ENCODE measurements around the gene FCF1. TPM values are rescaled to one million over a fixed set of nuclear protein-coding genes. Genes with fewer than 3 reads are reported as not detected.

FCF1 gene
- total and polyA plus RNA-seq, 2 experiments from 2014 or later = 30.3 to 58.7 TPM

DNA sequence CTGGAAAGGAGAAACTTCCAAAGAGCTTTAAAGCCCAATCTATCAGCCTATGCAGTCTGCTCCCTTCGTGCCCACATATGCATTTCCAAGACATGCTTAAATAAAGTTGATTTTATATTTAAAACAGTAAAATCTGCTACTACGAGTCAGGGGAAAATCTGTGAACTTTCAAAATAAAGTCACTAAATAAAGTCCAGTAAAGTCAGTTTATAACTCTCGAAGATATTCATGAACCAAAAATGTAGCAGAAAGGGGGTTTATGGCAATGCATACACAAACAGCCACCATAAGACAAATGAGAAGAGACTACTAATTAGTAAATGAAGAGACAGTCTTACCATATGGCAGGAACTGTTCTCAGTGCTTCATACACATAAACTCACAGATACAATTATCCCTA is 19.8 kb upstream of the FCF1 start:
- ATAC-seq (no peak), DNase-seq (ENCODE audit: low spot score) (no peak)
- no peaks in the 10 kb centered on the region for H3F3A ChIP-seq (replicated peaks; ENCODE audit: low read depth)
- H3K4me3 ChIP-seq = no peak overlapping the region
- Mint-ChIP-seq H3K36me3 (ENCODE audit: low read depth) (peaks cover 20% of the 10 kb centered on the region; the same call in 2 of the 3 replicates), H3K27ac (no peak overlapping the region), H3K9me3 (no peaks in the 10 kb centered on the region), H3K4me3 (no peak overlapping the region), H3K4me1 (no peaks in the 10 kb centered on the region), H3K27me3 (ENCODE audit: insufficient read depth, low read depth, poor library complexity) (no peaks in the 10 kb centered on the region)
- H4K20me1 ChIP-seq (replicated peaks; ENCODE audit: insufficient read depth) = no peaks in the 10 kb centered on the region; the same call in none of the 2 replicates
- H3K27me3 ChIP-seq (ENCODE audit: insufficient read depth) = no peaks in the 10 kb centered on the region
- H3K27ac ChIP-seq (ENCODE audit: low read depth) = no peak overlapping the region
- H3K36me3 ChIP-seq (ENCODE audit: insufficient read depth) = no peaks in the 10 kb centered on the region; the same call in 1 of the 2 replicates
- H3K79me2 ChIP-seq (replicated peaks; ENCODE audit: insufficient read depth) = peaks cover 45% of the 10 kb centered on the region
- TF ChIP-seq CREB1 (CRISPR knock-in tag; IDR thresholded peaks at IDR 0.05; ENCODE audit: low read depth) = no peak
- no peak for TF ChIP-seq JUNB (IDR thresholded peaks at IDR 0.05; ENCODE audit: unreplicated experiment)
- no peak for TF ChIP-seq EZH2phosphoT487 (IDR thresholded peaks at IDR 0.05; ENCODE audit: unreplicated experiment)
- no peak for TF ChIP-seq POLR2AphosphoS5 (IDR thresholded peaks at IDR 0.05; ENCODE audit: low read depth)
- no peak for TF ChIP-seq ZNF331 (CRISPR knock-in tag; IDR thresholded peaks at IDR 0.05; ENCODE audit: low read depth)
- TF ChIP-seq, protein P1, sequence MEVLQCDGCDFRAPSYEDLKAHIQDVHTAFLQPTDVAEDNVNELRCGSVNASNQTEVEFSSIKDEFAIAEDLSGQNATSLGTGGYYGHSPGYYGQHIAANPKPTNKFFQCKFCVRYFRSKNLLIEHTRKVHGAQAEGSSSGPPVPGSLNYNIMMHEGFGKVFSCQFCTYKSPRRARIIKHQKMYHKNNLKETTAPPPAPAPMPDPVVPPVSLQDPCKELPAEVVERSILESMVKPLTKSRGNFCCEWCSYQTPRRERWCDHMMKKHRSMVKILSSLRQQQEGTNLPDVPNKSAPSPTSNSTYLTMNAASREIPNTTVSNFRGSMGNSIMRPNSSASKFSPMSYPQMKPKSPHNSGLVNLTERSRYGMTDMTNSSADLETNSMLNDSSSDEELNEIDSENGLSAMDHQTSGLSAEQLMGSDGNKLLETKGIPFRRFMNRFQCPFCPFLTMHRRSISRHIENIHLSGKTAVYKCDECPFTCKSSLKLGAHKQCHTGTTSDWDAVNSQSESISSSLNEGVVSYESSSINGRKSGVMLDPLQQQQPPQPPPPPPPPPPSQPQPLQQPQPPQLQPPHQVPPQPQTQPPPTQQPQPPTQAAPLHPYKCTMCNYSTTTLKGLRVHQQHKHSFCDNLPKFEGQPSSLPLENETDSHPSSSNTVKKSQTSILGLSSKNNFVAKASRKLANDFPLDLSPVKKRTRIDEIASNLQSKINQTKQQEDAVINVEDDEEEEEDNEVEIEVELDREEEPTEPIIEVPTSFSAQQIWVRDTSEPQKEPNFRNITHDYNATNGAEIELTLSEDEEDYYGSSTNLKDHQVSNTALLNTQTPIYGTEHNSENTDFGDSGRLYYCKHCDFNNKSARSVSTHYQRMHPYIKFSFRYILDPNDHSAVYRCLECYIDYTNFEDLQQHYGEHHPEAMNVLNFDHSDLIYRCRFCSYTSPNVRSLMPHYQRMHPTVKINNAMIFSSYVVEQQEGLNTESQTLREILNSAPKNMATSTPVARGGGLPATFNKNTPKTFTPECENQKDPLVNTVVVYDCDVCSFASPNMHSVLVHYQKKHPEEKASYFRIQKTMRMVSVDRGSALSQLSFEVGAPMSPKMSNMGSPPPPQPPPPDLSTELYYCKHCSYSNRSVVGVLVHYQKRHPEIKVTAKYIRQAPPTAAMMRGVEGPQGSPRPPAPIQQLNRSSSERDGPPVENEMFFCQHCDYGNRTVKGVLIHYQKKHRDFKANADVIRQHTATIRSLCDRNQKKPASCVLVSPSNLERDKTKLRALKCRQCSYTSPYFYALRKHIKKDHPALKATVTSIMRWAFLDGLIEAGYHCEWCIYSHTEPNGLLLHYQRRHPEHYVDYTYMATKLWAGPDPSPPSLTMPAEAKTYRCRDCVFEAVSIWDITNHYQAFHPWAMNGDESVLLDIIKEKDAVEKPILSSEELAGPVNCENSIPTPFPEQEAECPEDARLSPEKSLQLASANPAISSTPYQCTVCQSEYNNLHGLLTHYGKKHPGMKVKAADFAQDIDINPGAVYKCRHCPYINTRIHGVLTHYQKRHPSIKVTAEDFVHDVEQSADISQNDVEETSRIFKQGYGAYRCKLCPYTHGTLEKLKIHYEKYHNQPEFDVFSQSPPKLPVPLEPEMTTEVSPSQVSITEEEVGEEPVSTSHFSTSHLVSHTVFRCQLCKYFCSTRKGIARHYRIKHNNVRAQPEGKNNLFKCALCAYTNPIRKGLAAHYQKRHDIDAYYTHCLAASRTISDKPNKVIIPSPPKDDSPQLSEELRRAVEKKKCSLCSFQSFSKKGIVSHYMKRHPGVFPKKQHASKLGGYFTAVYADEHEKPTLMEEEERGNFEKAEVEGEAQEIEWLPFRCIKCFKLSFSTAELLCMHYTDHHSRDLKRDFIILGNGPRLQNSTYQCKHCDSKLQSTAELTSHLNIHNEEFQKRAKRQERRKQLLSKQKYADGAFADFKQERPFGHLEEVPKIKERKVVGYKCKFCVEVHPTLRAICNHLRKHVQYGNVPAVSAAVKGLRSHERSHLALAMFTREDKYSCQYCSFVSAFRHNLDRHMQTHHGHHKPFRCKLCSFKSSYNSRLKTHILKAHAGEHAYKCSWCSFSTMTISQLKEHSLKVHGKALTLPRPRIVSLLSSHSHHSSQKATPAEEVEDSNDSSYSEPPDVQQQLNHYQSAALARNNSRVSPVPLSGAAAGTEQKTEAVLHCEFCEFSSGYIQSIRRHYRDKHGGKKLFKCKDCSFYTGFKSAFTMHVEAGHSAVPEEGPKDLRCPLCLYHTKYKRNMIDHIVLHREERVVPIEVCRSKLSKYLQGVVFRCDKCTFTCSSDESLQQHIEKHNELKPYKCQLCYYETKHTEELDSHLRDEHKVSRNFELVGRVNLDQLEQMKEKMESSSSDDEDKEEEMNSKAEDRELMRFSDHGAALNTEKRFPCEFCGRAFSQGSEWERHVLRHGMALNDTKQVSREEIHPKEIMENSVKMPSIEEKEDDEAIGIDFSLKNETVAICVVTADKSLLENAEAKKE (CRISPR knock-in tag; IDR thresholded peaks at IDR 0.05) = no peak
- TF ChIP-seq STAT1 (IDR thresholded peaks at IDR 0.05; ENCODE audit: unreplicated experiment) = no peak
- TF ChIP-seq, protein P2, sequence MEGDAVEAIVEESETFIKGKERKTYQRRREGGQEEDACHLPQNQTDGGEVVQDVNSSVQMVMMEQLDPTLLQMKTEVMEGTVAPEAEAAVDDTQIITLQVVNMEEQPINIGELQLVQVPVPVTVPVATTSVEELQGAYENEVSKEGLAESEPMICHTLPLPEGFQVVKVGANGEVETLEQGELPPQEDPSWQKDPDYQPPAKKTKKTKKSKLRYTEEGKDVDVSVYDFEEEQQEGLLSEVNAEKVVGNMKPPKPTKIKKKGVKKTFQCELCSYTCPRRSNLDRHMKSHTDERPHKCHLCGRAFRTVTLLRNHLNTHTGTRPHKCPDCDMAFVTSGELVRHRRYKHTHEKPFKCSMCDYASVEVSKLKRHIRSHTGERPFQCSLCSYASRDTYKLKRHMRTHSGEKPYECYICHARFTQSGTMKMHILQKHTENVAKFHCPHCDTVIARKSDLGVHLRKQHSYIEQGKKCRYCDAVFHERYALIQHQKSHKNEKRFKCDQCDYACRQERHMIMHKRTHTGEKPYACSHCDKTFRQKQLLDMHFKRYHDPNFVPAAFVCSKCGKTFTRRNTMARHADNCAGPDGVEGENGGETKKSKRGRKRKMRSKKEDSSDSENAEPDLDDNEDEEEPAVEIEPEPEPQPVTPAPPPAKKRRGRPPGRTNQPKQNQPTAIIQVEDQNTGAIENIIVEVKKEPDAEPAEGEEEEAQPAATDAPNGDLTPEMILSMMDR (conservative IDR thresholded peaks at IDR 0.05; ENCODE audit: low read depth in 2 of 2) = no peak
- no peak for TF ChIP-seq ZNF114 (CRISPR knock-in tag; IDR thresholded peaks at IDR 0.05)
- no peak for TF ChIP-seq NANOG (IDR thresholded peaks at IDR 0.05; ENCODE audit: borderline replicate concordance)
- TF ChIP-seq, protein P3, sequence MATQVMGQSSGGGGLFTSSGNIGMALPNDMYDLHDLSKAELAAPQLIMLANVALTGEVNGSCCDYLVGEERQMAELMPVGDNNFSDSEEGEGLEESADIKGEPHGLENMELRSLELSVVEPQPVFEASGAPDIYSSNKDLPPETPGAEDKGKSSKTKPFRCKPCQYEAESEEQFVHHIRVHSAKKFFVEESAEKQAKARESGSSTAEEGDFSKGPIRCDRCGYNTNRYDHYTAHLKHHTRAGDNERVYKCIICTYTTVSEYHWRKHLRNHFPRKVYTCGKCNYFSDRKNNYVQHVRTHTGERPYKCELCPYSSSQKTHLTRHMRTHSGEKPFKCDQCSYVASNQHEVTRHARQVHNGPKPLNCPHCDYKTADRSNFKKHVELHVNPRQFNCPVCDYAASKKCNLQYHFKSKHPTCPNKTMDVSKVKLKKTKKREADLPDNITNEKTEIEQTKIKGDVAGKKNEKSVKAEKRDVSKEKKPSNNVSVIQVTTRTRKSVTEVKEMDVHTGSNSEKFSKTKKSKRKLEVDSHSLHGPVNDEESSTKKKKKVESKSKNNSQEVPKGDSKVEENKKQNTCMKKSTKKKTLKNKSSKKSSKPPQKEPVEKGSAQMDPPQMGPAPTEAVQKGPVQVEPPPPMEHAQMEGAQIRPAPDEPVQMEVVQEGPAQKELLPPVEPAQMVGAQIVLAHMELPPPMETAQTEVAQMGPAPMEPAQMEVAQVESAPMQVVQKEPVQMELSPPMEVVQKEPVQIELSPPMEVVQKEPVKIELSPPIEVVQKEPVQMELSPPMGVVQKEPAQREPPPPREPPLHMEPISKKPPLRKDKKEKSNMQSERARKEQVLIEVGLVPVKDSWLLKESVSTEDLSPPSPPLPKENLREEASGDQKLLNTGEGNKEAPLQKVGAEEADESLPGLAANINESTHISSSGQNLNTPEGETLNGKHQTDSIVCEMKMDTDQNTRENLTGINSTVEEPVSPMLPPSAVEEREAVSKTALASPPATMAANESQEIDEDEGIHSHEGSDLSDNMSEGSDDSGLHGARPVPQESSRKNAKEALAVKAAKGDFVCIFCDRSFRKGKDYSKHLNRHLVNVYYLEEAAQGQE (IDR thresholded peaks at IDR 0.05; ENCODE audit: unreplicated experiment) = no peak
- no peak for TF ChIP-seq EZH2 (IDR thresholded peaks at IDR 0.05; ENCODE audit: low read depth, unreplicated experiment)
- TF ChIP-seq, protein P4, sequence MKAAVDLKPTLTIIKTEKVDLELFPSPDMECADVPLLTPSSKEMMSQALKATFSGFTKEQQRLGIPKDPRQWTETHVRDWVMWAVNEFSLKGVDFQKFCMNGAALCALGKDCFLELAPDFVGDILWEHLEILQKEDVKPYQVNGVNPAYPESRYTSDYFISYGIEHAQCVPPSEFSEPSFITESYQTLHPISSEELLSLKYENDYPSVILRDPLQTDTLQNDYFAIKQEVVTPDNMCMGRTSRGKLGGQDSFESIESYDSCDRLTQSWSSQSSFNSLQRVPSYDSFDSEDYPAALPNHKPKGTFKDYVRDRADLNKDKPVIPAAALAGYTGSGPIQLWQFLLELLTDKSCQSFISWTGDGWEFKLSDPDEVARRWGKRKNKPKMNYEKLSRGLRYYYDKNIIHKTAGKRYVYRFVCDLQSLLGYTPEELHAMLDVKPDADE (IDR thresholded peaks at IDR 0.05) = no peak
- H2AFZ ChIP-seq = no peak overlapping the region
- H3K4me2 ChIP-seq = no peak overlapping the region
- H3K4me1 ChIP-seq (ENCODE audit: insufficient read depth) = no peaks in the 10 kb centered on the region
- H3K9me2 ChIP-seq (ENCODE audit: insufficient read depth) = no peaks in the 10 kb centered on the region
